Central memory CD8-positive, alpha-beta T cell (primary cell): Measurements from ENCODE around the gene KLF16.

Experiments
- ATAC-seq: fragments of 150-1000 bp; cut with Tn5 transposase; replicated peaks from 2 replicates; pipeline ENCODE4 v1.10.0; 2022; ENCODE audit warnings: mild to moderate bottlenecking, moderate FRiP score, moderate number of reproducible peaks; ENCODE audit not compliant: poor library complexity, severe bottlenecking; ENCODE audit errors: extremely low read depth
- DNase-seq, 2 donors: peaks; one replicate each; pipeline ENCODE4 v3.0.0; 2021; ENCODE audit warnings: low spot score in 2 of 2
- H3K27ac Mint-ChIP-seq: one replicate; pipeline ENCODE4 v1.8.0; 2022; ENCODE audit warnings: low read depth, mild to moderate bottlenecking, moderate library complexity, mixed read lengths
- H3K27me3 Mint-ChIP-seq: one replicate; pipeline ENCODE4 v1.8.0; 2022; ENCODE audit warnings: mixed read lengths
- H3K36me3 Mint-ChIP-seq: one replicate; pipeline ENCODE4 v1.8.0; 2022; ENCODE audit warnings: mild to moderate bottlenecking, moderate library complexity, mixed read lengths; ENCODE audit not compliant: insufficient read depth
- H3K4me1 Mint-ChIP-seq: one replicate; pipeline ENCODE4 v1.8.0; 2022; ENCODE audit warnings: mixed read lengths
- H3K4me3 Mint-ChIP-seq: one replicate; pipeline ENCODE4 v1.8.0; 2022; ENCODE audit warnings: mild to moderate bottlenecking, moderate library complexity, mixed read lengths
- H3K9me3 Mint-ChIP-seq: one replicate; pipeline ENCODE4 v1.8.0; 2022; ENCODE audit warnings: mixed read lengths

KLF16 gene

GRCh38 chr19:1814833-1815604, 48.4 kb downstream of the KLF16 start:
- DNase-seq (no peak), ATAC-seq (no peak)
- H3K4me1 Mint-ChIP-seq = peaks cover 10% of the 10 kb centered on the region
- no peaks in the 10 kb centered on the region for H3K27me3 Mint-ChIP-seq
- H3K36me3 Mint-ChIP-seq = peaks cover 19% of the 10 kb centered on the region
- H3K9me3 Mint-ChIP-seq = no peaks in the 10 kb centered on the region
- no peak overlapping the region for H3K27ac Mint-ChIP-seq
- no peak overlapping the region for H3K4me3 Mint-ChIP-seq

- Mint-ChIP-seq H3K4me3 (no peak overlapping the region), H3K36me3 (peaks cover 19% of the 10 kb centered on the region), H3K27ac (no peak overlapping the region), H3K4me1 (peaks cover 10% of the 10 kb centered on the region), H3K9me3 (no peaks in the 10 kb centered on the region), H3K27me3 (no peaks in the 10 kb centered on the region)
- no peak for DNase-seq
- ATAC-seq = no peak
These were observed 49.0 kb downstream of the KLF16 start for GRCh38 chr19:1814391-1814790.

DNA sequence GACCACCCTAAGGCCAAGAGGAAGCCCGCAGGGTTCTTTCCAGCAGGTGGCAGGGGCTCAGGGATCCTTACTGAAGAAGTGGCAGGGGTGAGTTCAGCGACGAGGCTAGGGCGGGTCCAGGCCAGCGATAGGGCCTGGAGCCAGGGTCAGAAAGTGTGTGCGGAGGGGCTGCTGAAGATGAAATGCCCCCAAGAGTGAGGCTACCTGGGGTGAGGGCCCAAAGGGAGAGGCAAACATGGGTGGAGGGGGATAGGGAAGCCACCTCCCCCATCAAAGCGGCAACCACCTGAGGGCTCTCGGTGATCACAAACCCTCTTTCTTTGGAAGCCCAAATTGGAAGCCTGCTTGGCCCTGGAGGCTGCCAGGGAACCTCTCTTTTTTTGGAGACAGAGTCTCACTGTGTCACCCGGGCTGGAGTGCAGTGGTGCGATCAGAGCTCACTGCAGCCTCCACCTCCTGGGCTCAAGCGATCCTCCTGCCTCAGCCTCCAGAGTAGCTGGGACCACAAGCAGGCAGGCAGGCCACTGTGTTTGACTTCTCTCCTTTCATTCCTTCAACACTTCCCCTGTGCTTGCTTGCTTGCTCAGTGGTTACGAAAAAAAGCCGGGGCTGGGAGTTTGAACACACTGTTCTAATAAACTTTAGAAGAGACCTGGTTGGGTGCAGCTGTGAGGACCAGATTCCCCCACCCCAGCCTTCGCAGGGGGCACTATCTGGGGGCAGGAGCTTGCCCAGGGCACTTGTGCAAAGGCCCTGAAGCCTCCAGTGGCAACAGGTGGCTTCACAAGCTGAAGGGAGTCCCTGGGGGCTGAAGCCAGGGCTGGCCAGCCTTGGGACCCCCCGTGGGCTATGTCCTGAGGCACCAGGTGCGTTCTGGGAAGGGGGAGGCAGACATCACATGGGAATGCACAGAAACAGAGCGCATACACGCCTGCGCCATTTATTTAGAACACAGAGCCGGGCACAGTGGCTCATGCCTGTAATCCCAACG, 49.9 kb downstream of the KLF16 start:
- Mint-ChIP-seq H3K36me3 (peaks cover 19% of the 10 kb centered on the region), H3K27me3 (no peaks in the 10 kb centered on the region), H3K9me3 (no peaks in the 10 kb centered on the region), H3K4me3 (peak overlapping the region; percentile 92), H3K27ac (peak overlapping the region; percentile 82), H3K4me1 (peaks cover 10% of the 10 kb centered on the region)
- DNase-seq = no peak
- no peak for ATAC-seq

DNA sequence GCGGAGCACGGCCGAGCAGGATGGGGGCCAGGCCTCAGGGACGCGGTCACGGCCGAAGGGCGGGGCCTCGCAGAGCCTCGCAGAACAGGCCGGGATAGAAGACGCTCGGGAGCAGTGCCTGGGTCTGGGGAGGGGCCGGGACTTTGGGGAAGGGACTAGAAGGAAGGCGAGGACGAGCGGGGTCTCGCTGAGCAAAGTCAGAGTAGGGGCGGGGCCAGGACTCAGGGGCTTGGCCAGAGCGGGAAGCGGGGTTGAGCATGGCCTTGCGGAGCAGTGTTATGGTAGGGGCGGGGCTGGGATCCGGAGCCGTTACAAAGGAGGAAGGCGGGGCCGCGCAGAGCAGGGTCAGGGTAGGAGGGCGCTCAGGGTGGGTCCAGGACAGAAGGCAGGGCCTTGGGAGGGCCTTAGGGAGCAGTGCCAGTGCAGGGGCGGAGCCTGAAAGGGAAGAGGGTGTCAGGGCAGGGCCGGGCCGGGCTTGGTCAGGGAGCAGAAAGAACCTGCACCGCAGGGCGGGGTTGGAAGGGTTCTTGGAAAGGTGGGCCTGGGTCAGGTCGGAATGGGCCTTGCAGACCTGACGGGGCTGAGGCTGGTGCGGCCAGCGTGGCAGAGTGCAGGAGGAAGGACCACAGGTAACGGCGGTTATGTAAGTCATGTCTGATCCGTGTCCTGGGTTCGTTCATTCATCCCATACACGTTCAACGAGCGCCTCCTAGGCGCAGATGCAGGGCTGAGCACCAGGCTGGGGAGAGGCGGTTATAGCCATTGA, 50.8 kb downstream of the KLF16 start:
- H3K4me3 Mint-ChIP-seq = peak overlapping the region; percentile 92
- ATAC-seq (peak; percentile 76), DNase-seq (peak; percentile 72 to 76)
- H3K27me3 Mint-ChIP-seq = no peaks in the 10 kb centered on the region
- peaks cover 19% of the 10 kb centered on the region for H3K36me3 Mint-ChIP-seq
- no peaks in the 10 kb centered on the region for H3K9me3 Mint-ChIP-seq
- peak overlapping the region; percentile 82 for H3K27ac Mint-ChIP-seq
- peaks cover 10% of the 10 kb centered on the region for H3K4me1 Mint-ChIP-seq

DNA sequence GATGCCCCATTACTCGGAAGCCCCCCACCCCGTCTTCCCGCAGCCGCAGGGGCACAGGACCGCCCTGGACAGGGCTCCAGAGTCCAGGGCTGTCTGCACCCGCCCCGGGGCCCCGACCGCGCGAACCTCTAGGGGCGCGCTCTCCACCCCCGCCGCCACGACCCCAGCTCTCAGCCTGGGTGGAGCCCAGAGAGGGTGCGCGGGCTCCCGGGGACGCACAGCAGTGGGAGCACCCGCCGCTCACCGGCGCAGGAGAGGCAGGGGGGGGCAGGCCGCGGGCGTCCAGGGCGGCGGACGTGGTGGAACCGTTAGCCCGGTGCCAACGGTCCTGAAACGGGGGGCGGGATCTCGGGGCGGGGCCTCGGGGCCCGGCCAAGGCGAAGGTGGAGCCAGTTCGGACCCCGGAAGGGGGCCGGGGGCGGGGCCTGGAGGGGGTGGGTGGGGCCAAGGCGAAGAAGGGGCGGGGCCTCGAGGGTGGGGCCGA, 51.4 kb downstream of the KLF16 start, which contains the start of gene ATP8B3:
Gene ATP8B3 (minus strand): TSS at position 335 of the 484 bp plus-strand sequence. CDS start 540 bp downstream, outside the sequence.
- H3K4me3 Mint-ChIP-seq = peak within 1 kb of the TSS; percentile 92
- peak in 1 of 2 donors; percentile 42 for DNase-seq
- H3K27me3 Mint-ChIP-seq = no peaks in the 10 kb centered on the region
- H3K4me1 Mint-ChIP-seq = peaks cover 10% of the 10 kb centered on the region
- H3K9me3 Mint-ChIP-seq = no peaks in the 10 kb centered on the region
- H3K27ac Mint-ChIP-seq = peak within 1 kb of the TSS; percentile 82
- ATAC-seq = peak; percentile 40
- H3K36me3 Mint-ChIP-seq = peaks cover 16% of the 10 kb centered on the region

GRCh38 chr19:1811472-1811894, 51.9 kb downstream of the KLF16 start:
- no peak for DNase-seq
- Mint-ChIP-seq H3K9me3 (no peaks in the 10 kb centered on the region), H3K36me3 (peaks cover 13% of the 10 kb centered on the region), H3K4me3 (peak overlapping the region; percentile 92), H3K4me1 (peaks cover 10% of the 10 kb centered on the region), H3K27ac (peak overlapping the region; percentile 57), H3K27me3 (no peaks in the 10 kb centered on the region)
- no peak for ATAC-seq

DNA sequence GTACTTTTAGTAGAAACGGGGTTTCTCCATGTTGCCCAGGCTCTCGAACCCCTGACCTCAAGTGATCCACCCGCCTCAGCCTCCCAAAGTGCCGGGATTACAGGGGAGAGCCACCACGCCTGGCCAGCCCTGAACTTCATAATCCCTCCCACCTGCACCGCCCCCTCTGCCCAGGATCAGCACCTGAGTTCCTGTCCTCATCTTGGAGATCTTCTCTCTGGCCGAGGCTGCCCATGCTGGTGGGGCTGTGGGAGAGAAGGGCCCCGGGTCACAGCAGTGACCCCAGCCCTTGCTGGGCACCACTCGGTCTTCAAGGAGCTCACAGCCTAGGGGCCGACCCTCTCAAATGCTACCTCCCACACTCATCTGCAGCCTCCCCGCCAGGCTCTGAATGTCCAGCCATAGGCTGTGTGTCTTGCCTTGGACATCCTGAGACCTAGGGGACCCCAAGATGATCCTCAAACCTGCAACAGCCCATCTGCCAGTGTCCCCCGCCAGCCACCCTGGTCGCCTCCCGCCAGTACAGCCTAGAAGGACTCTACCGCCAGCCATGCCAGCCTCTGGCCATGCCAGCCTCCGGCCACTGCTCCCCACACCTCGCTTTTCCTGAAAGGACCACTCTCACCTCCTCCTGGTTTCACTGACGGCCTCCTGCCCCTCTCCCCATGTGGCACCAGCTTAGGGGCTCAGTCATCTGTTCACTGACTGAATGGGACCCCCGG, 52.8 kb downstream of the KLF16 start:
- ATAC-seq (no peak), DNase-seq (no peak)
- no peaks in the 10 kb centered on the region for H3K9me3 Mint-ChIP-seq
- H3K4me1 Mint-ChIP-seq = peaks cover 10% of the 10 kb centered on the region
- H3K27ac Mint-ChIP-seq = peak overlapping the region; percentile 63
- peaks cover 9% of the 10 kb centered on the region for H3K36me3 Mint-ChIP-seq
- no peaks in the 10 kb centered on the region for H3K27me3 Mint-ChIP-seq
- H3K4me3 Mint-ChIP-seq = peak overlapping the region; percentile 92

- ATAC-seq = no peak
- Mint-ChIP-seq H3K36me3 (peaks cover 7% of the 10 kb centered on the region), H3K27ac (no peak overlapping the region)
These were observed 53.7 kb downstream of the KLF16 start for GRCh38 chr19:1809678-1810077.

DNA sequence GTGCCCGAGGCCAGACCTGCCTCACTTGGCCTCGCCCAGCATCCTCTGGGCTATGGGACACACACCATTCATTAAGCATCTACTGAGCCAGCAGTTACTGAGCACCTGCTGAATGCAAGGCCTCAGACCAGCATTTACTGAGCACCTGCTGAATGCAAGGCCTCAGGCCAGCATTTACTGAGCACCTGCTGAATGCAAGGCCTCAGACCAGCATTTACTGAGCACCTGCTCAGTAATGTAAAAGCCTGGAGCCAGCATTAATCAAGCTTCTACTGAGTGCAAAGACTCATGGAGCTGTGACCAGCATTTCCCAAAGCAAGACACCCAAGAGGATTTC, 55.0 kb downstream of the KLF16 start:
- H3K9me3 Mint-ChIP-seq = no peaks in the 10 kb centered on the region
- no peak overlapping the region for H3K27ac Mint-ChIP-seq
- no peak overlapping the region for H3K4me3 Mint-ChIP-seq
- H3K27me3 Mint-ChIP-seq = no peaks in the 10 kb centered on the region
- H3K4me1 Mint-ChIP-seq = peaks cover 10% of the 10 kb centered on the region
- H3K36me3 Mint-ChIP-seq = peaks cover 6% of the 10 kb centered on the region
- no peak for DNase-seq
- no peak for ATAC-seq

More at GRCh38 chr19:1809678-1810077, 53.7 kb downstream of the KLF16 start:
- DNase-seq = no peak
- Mint-ChIP-seq H3K4me3 (no peak overlapping the region), H3K9me3 (no peaks in the 10 kb centered on the region), H3K4me1 (peaks cover 10% of the 10 kb centered on the region), H3K27me3 (no peaks in the 10 kb centered on the region)

DNA sequence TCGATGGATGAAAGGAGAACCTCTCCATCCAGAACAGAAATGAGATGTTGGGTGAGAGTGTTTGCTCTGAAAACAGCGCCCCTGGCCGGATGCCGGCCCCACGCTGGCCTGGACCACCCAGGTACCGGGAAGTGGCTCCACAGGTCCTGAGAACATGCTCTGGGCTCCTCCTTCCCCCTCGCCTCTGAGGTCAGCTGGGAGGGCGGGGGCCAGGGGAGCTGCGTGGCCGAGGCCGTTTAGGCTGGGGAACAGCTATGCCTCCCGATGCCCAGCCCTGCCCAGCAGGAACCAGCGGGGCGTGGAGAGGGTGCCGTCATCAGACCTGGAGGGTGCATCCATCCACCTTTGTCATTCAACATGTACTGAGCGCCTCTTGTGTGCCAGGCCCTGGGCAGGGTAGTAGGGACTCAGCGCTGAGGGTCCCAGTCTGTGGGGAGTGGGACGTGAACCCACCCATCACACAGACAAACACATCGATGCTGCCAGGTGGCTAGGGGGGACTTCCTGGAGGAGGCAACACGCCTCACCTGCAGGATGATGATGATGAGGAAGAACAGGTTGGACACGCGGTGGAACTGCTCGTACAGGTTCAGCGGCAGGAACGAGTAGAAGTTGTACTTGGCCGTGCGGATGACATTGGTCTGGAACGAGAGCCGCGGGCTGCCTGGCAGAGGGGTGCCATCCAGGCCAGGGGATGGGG, 55.5 kb downstream of the KLF16 start:
- no peaks in the 10 kb centered on the region for H3K9me3 Mint-ChIP-seq
- peaks cover 5% of the 10 kb centered on the region for H3K36me3 Mint-ChIP-seq
- no peaks in the 10 kb centered on the region for H3K27me3 Mint-ChIP-seq
- H3K4me3 Mint-ChIP-seq = no peak overlapping the region
- ATAC-seq = no peak
- no peak overlapping the region for H3K27ac Mint-ChIP-seq
- peaks cover 6% of the 10 kb centered on the region for H3K4me1 Mint-ChIP-seq
- DNase-seq = no peak

- no peaks in the 10 kb centered on the region for H3K27me3 Mint-ChIP-seq
- no peak for ATAC-seq
- DNase-seq = no peak
These were observed 56.2 kb downstream of the KLF16 start for GRCh38 chr19:1807030-1807694.

More at GRCh38 chr19:1807030-1807694, 56.2 kb downstream of the KLF16 start:
- no peaks in the 10 kb centered on the region for H3K4me1 Mint-ChIP-seq
- H3K9me3 Mint-ChIP-seq = no peaks in the 10 kb centered on the region
- H3K27ac Mint-ChIP-seq = no peak overlapping the region
- no peak overlapping the region for H3K4me3 Mint-ChIP-seq
- H3K36me3 Mint-ChIP-seq = peaks cover 3% of the 10 kb centered on the region
